A172 (cell line): ENCODE results near the gene GBF1. TPM values are rescaled to one million over a fixed set of nuclear protein-coding genes. Genes with fewer than 3 reads are reported as not detected.
"Not testable (repeated sequence)": the region's sequence is repeated elsewhere in the genome, so short reads cannot be mapped to it uniquely, and the experiment has no call there.

Experiments
- DNase-seq: peaks from one replicate; pipeline ENCODE4 v3.0.0-alpha.2; 2015; ENCODE audit warnings: low spot score
- total RNA-seq: library from RNA; depleted of rRNA; stranded (reverse); fragments of >200 nt; shearing (Covaris generic); gene quantifications from 2 replicates; pipeline ENCODE4 v1.2.3, GENCODE V29; 2014

Gene GBF1
- total RNA-seq, 1 experiment from 2014 or later: 31.9 TPM

GRCh38 chr10:102233997-102234396 is 11.3 kb upstream of the GBF1 start:
- no peak for DNase-seq

DNA sequence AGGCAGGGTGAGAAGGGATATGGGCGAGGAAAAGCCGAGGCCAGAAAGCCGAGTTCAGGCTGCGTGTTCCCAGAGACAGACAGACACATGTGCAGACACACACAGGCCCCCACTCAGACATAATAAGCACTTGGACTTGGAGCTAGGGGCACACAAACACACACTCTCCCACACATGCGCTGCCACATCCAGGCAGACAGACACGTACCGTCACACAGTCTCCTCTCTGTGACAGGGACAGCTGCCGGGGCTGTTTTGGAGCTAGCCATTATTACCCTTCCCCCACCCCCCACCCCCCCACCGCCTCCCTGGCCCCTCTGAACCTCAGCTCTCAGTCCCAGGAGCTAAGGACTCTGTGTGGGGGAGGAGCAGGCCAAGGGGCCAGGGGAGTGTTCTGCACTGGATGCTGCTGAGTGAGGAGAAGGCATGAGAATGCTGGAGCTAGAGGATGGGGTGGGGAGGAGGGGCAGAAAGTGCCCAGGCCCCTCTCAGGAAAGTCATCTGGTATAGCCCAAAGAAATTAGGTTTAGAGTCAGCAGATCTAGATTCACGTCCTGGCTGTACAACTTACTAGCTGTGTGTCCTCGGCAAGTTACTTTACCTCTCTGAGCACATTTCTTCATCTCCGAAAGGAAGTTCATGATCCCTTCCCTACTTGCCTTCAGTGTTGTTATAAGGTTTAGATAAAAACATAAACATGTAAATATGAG is 10.3 kb upstream of the GBF1 start:
- DNase-seq: no peak

DNA sequence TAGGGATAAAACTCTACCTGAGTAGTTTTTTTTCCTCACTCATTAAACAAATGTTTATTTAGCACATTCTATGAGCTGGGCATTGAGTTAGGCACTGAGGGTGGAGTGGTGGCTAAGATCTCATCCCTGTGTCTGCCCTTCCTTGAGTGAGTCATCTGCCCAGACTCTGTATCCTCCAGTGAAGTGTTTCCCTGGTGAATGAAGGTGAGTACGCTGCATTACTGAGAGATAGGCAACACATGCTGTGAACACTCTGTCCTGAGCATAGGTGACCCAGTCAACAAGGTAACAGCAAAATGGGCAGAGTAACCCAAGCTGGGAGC is 9.8 kb upstream of the GBF1 start:
- DNase-seq: peak; percentile 45

DNA sequence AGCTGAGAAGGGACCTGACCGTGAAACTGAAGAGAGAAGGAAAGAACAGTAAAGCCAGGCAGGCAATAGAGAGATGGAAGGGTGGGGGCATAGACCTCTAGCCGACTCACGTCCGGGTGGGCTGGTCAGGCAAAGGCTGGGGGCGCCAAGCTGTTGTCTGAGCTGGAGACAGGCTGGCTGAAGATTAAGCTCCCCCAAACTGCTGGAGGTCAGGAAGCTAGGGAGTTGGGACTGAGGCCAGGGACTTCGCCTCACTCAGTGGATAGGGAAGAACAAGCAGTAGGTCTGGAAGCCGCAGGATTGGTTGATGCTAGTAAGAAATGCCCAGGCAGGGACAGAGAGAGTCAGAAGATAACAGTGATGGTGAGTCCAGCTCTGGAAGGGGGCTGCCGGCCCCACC is 9.3 kb upstream of the GBF1 start:
- DNase-seq: no peak

- DNase-seq: no peak
Observed at GRCh38 chr10:102237711-102238252, 7.5 kb upstream of the GBF1 start.

- no peak for DNase-seq
Observed at GRCh38 chr10:102240467-102241031, 4.8 kb upstream of the GBF1 start.

GRCh38 chr10:102241032-102241443 is 4.3 kb upstream of the GBF1 start:
- DNase-seq: no peak

DNA sequence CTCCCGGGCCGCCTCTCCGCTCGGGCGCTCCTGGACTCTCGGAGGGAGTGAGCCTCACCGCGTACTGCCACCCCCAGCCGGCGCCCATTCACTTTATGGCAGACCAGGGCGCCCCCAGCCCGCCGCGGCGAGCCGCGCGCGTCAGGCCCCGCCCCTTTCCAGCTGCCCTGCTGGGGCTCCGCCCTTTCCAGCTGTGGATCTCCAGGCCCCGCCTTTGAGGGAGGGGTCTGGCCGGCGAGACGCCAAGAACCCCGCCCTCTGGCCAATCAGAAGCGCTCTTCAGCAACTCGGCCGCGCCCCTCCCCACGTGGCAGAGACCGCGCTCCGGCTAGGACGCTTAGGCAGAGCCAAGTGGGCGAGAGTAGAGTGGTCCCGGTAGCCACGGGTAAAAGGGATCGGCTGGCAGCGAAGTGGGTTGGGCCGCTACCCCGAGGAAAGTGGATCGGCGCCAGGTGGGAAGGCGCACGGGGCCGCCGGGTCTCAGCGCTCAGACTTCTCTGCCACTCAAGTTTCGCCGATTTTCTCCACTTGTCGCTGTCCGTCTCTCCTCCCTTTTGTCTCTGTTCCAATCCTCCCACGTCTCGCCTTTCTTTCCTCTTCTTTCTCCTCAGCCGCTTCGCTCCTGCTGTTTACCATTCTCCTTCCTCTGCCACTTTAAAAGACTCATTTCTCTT is 3.8 kb upstream of the GBF1 start, which contains the start of gene PITX3:
PITX3 (minus strand) TSS at position 69 of the 674 bp plus-strand sequence. CDS start 9,432 bp downstream, outside the sequence.
- DNase-seq: peak; percentile 65

DNA sequence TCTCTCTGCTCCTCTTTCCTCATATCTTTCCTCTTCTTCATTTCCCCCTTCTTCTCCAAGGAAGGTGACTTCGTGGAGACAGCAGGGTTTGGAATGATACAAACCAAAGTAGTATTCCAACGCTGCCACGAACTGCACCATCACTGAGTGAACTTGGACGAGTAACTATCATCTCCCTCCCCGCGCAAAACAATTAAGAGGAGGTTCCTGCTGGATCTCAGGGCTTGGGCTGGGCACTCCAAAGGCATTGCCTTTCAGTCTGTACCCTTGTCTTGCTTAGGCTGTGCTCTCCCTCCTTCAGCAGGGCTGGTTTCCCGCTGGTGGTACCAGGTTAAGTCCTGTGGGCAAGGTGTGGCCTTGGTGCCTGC is 3.2 kb upstream of the GBF1 start:
- no peak for DNase-seq

GRCh38 chr10:102243309-102243708 is 2.0 kb upstream of the GBF1 start:
- DNase-seq: no peak

DNA sequence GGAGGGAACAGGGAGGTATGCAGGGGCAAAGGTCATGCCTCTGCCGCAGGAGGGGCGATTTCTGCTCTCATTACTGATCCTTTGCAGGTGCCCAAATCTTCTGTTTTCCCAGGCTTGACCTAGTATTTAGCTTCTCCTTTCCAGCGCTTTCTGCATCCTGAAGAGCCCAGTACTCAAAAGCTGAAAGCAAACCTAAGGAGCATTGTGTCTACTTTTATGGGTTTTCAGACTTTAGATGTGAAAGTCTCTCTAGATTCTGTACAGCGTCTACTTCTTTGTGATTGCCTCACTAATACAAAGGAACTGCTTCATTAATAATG is 560 bp downstream of the GBF1 start:
- DNase-seq: no peak

DNA sequence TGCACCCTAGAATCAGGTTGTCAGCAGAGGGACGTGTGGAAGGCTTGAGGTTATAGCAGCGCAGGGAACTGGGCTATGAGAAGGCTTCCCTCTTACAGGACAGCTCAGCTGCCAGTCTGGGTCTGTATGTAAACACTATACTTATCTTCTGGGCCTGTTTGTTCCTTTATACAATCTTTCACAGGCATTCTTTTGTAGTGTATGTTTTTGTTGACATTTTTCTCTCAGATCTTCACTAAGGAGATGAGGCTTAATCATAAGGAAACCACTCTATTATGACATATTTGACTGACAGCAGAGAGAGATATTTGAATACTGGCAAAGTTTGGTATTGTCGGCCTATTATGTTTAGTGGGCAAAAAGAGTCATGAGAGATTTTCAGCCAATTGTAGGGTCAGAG is 929 bp downstream of the GBF1 start:
- DNase-seq: no peak

DNA sequence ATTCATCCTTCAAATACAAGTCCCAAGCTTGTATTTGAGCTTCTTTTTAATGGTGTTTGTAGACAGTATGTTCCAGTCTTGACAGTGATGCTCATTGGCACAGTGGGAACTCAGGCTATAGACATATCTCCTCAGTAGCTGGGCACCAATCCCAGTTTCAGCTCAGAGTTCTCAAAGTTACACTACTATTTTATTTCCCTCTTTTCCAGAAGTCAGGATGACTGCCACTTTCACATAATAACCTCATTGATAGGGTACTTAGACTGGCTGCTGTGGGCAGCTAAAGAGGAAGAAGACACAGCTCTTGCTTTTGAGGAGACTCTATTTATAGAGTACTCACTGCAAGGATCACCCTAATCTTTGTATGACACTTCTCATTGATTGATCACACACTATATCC is 2.4 kb downstream of the GBF1 start:
- no peak for DNase-seq

GRCh38 chr10:102252508-102252907 is 7.2 kb downstream of the GBF1 start:
- DNase-seq: not testable (repeated sequence)

- no peak for DNase-seq
Observed at GRCh38 chr10:102254426-102254825, 9.1 kb downstream of the GBF1 start.

DNA sequence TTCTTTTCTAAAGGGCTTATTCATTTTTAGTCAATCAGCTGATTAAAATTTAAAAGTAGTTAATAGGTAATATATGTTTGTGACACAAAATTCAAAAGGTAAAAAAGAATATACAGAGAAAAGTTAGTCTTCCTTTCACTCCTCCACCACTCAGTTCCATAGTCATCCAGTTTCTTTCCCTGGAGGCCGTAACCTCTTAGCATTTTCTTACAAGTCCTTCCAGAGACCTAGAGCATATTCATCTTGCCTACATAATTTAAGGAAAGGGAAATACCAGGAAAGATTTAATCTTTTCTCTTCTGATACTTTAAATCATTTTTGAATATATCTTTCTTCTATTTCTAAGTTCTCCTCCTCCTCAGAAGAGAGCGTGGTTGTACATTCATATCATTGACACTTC is 10.1 kb downstream of the GBF1 start:
- no peak for DNase-seq

DNA sequence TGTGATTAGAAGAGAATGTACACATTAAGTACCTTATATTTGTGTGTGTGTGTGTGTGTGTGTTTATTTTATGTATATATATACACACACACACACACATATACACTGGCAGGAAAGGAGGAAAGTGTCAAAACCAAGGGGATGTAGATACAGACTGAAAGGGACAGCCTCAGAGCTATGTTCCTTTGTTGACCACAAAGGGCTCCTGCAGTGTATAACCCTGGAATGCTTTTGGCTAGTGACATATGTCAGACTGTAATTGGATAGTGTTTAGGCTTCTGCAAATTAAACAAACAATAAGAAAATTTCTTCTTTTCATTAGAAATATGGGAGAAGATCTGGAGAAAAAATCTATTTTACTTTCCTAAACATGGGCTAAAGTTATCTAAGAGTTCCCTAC is 15.9 kb downstream of the GBF1 start:
- no peak for DNase-seq

- DNase-seq: no peak
Observed at GRCh38 chr10:102261842-102262241, 16.5 kb downstream of the GBF1 start.

DNA sequence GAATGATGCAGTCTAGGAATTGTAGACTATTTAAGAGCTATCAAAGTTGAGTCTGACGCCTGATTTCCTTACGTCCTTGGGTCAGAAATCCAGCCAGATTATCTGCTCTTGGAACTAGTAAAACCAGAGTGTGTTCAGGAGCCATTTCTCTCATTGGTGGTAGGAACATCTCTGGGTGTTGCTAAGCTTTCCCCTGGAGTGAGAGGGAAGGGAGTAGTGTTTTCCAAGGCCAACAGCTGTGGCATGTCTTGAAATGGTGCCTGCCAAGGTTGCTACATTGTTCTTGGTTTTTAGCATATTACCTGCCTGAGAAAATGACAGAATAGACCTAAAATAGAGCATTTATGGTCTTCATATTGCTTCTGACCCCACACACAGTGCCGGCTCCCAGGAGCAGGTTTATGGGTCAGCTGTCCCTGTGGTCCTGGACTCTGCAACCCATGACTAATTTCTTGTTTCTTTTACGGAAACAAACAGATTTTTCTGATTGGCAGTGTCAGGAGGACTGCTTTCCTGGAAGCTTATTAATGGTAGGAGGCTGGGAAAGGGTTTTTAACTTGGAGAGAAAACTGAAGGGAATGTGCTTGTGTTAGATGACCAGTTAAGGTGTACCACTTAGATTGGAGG is 17.5 kb downstream of the GBF1 start:
- DNase-seq: no peak

GRCh38 chr10:102264371-102264770 is 19.0 kb downstream of the GBF1 start:
- no peak for DNase-seq

DNA sequence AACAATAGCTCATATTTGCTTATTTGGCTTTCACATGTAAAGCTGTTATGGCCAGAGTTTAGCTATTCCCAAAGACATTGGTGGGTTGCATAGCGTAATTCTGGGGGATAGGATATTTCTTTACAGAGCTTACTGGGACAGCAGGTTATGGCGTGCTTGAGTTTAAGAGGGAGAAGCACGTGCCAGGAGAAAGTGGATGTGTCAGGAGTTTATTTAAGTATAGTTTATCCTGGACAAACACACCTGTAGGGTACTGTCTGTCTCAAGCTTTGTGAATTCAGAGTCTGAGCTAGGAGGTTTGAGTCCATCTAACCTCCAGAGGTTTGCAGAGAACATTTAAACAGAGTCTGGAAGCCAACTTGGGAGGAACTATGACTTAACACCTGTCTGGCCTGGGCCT is 21.3 kb downstream of the GBF1 start:
- no peak for DNase-seq

DNA sequence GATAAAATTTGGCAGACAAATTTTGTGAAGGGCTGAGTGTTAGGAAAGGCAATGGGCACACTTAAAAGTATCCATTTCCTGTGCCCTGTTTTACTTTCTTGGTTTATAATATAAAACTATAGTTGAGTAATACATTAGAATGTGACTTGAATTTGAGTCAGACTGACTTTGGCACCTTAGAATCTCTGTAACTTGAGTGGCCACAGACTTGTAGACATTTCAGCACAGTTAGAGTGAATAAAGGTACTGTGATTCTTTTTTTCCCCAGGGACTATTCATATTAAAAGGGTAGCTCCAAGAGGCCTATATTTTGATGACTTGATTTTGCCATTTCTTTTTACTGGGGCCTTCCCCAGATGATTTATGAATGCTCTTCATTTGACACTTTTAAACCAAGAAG is 22.4 kb downstream of the GBF1 start:
- DNase-seq: no peak

DNA sequence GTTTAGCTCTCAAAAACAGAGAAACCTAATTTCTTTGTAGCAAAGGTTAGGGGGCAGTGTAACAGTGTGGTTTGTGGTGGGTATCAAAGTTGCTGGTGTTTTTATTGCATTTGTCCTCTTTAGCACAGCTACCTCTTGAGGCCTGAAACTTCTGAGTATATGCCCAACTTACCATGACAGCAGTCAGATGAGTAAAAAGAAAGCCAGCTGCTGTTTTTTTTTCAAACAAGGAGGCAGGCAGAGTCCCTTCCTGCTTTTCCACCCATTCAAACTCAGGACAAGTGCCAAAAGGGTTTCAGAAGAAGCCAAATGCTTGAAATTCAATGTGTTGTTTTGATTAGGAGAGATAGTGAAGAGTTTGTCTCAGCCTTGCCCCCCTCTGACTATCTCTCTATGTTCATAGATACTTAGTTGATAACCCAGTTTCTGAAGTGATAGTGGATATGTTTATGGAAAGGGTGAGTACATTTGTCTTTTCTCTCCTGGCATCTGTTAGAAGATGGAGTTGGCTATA is 23.1 kb downstream of the GBF1 start:
- DNase-seq: no peak
